GM10266 (cell line): Measurements from ENCODE around the gene TASOR.
"Not testable (repeated sequence)": the region's sequence is repeated elsewhere in the genome, so short reads cannot be mapped to it uniquely, and the experiment has no call there.

Source experiments
- DNase-seq: peaks from one replicate; pipeline ENCODE4 v3.0.0; 2012; ENCODE audit errors: extremely low spot score
- CTCF ChIP-seq: IDR thresholded peaks from 2 replicates; pipeline ENCODE4 v1.5.1; 2012; ENCODE audit warnings: mild to moderate bottlenecking, low read depth; ENCODE audit not compliant: control insufficient read depth, insufficient read depth; ENCODE audit errors: missing control alignments

Gene TASOR

GRCh38 chr3:56683122-56683817, at the start of gene TASOR:
TASOR (minus strand) TSS chr3:56683265; CDS start chr3:56683006, 259 bp downstream.
- TF ChIP-seq CTCF = no peak
- peak; percentile 94 for DNase-seq

GRCh38 chr3:56732109-56732508, 49.0 kb upstream of the TASOR start:
- no peak for TF ChIP-seq CTCF
- DNase-seq = no peak

- DNase-seq = peak; percentile 79
- TF ChIP-seq CTCF = no peak
Observed at GRCh38 chr3:56725175-56725574, 42.1 kb upstream of the TASOR start.

GRCh38 chr3:56724676-56725075, 41.6 kb upstream of the TASOR start:
- TF ChIP-seq CTCF = no peak
- no peak for DNase-seq

GRCh38 chr3:56720849-56721248, 37.8 kb upstream of the TASOR start:
- no peak for TF ChIP-seq CTCF
- peak; percentile 37 for DNase-seq

GRCh38 chr3:56718809-56719208, 35.7 kb upstream of the TASOR start:
- DNase-seq = not testable (repeated sequence)

GRCh38 chr3:56711344-56711743, 28.3 kb upstream of the TASOR start:
- peak; percentile 9 for TF ChIP-seq CTCF
- no peak for DNase-seq

- peak; percentile 9 for TF ChIP-seq CTCF
- not testable (repeated sequence) for DNase-seq
Observed at GRCh38 chr3:56707412-56707811, 24.3 kb upstream of the TASOR start.
